HepG2 (cell line): ENCODE measurements around the gene MTHFD1L. TPM values are rescaled to one million over a fixed set of nuclear protein-coding genes. Genes with fewer than 3 reads are reported as not detected.

Experiments used
- ATAC-seq: fragments of 200-7000 bp; cut with Tn5 transposase; 3 replicates; pipeline ENCODE4 v1.9.1; 2020; ENCODE audit warnings: mild to moderate bottlenecking, moderate library complexity
- BruUV-seq: library from RNA; stranded (reverse); fragments of 400-500 nt; replicated peaks from 2 replicates; lab custom pipeline; 2021; lab: Mats Ljungman, UMichigan
- CTCF ChIA-PET: fragments of 300-600 bp; formaldehyde crosslinking; extraction: SDS; loops from one replicate; lab custom pipeline; 2021; ENCODE audit warnings: low total read pairs, inconsistent platforms, low intra/inter-chr PET ratio; lab: Yijun Ruan, JAX
- POLR2A ChIA-PET: fragments of 350-600 bp; sonication (Branson Sonifier 250); formaldehyde crosslinking; loops from one replicate; lab custom pipeline; 2020; ENCODE audit warnings: antibody characterized with exemption, inconsistent platforms; lab: Yijun Ruan, JAX
- DNase-seq: peaks from one replicate; pipeline ENCODE4 v3.0.0-alpha.2; 2015; ENCODE audit warnings: low spot score
- FAIRE-seq: peaks from 3 replicates; lab custom pipeline; 2011; peaks lifted over from hg19 to GRCh38; lab: Jason Lieb, UNC
- H2AFZ ChIP-seq: one replicate; pipeline ENCODE4 v1.6.1; 2011; ENCODE audit warnings: low read length, inconsistent platforms
- H3K27ac ChIP-seq: fragments of 300-600 bp; 3 replicates; pipeline ENCODE4 v1.8.0; 2011; ENCODE audit warnings: mixed run types, mild to moderate bottlenecking, mixed read lengths, low read length, inconsistent platforms; ENCODE audit not compliant: insufficient read depth; ENCODE audit errors: extremely low read length
- H3K27me3 ChIP-seq, 2 experiments: fragments of 200-600 bp in 1 of 2; 2 replicates in 1 of 2; 3 replicates in 1 of 2; pipeline versions ENCODE4 v1.6.0 to v1.8.0; 2011; ENCODE audit warnings: low read length in 2 of 2, mild to moderate bottlenecking in 2 of 2, moderate library complexity in 2 of 2, inconsistent platforms in 1 of 2; ENCODE audit not compliant: insufficient read depth in 2 of 2, control insufficient read depth in 1 of 2
- H3K36me3 ChIP-seq, 2 experiments: fragments of 200-600 bp in 1 of 2; replicated peaks in 1 of 2; 2 replicates in 1 of 2; 3 replicates in 1 of 2; pipeline versions ENCODE4 v1.5.1 to v1.8.0; 2011; ENCODE audit warnings: low read length in 2 of 2, inconsistent platforms in 1 of 2; ENCODE audit not compliant: insufficient read depth in 2 of 2, control insufficient read depth in 1 of 2
- H3K4me1 ChIP-seq: 2 replicates; pipeline ENCODE4 v1.5.1; 2012; ENCODE audit warnings: low read length, inconsistent platforms; ENCODE audit not compliant: insufficient read depth
- H3K4me2 ChIP-seq: 2 replicates; pipeline ENCODE4 v1.6.0; 2011; ENCODE audit warnings: low read depth, low read length, inconsistent platforms
- H3K4me3 ChIP-seq, 3 experiments: fragments of 200-600 bp in 1 of 3; sonication (generic), shearing (Covaris generic) in 1 of 3; replicated peaks in 1 of 3; 2 replicates each; pipeline ENCODE4 v1.5.1; 2011 to 2016; ENCODE audit warnings: low read length in 3 of 3, inconsistent platforms in 2 of 3, low read depth in 2 of 3, mild to moderate bottlenecking in 2 of 3, control low read depth in 1 of 3, mixed read lengths in 1 of 3; ENCODE audit not compliant: insufficient read depth in 1 of 3
- H3K79me2 ChIP-seq: one replicate; pipeline ENCODE4 v1.6.1; 2011; ENCODE audit warnings: low read length, inconsistent platforms; ENCODE audit not compliant: insufficient read depth
- H3K9ac ChIP-seq: 2 replicates; pipeline ENCODE4 v1.6.0; 2011; ENCODE audit warnings: mild to moderate bottlenecking, low read depth, low read length, inconsistent platforms; ENCODE audit not compliant: insufficient read depth
- H3K9me3 ChIP-seq: 2 replicates; pipeline ENCODE4 v1.5.1; 2012; ENCODE audit warnings: mild to moderate bottlenecking, low read length
- H4K20me1 ChIP-seq: 2 replicates; pipeline ENCODE4 v1.6.0; 2011; ENCODE audit warnings: inconsistent platforms, mild to moderate bottlenecking, low read length, moderate library complexity; ENCODE audit not compliant: insufficient read depth
- CREM ChIP-seq, 2 experiments: sonication (generic) in 1 of 2; formaldehyde crosslinking in 1 of 2; IDR thresholded peaks; 2 replicates each; pipeline versions ENCODE4 v1.4.0 to v1.6.1; 2016 to 2020; ENCODE audit warnings: antibody characterized with exemption in 1 of 2, mild to moderate bottlenecking in 1 of 2, missing genetic modification reagents in 1 of 2
- DNMT1 ChIP-seq: sonication (generic); formaldehyde crosslinking; IDR thresholded peaks from 2 replicates; pipeline ENCODE4 v1.5.1; 2020; ENCODE audit warnings: mild to moderate bottlenecking, missing genetic modification reagents
- KMT2B ChIP-seq: IDR thresholded peaks from 2 replicates; pipeline ENCODE4 v1.6.1; 2016; ENCODE audit warnings: missing genetic modification reagents, missing compliant biosample characterization
- NCOA2 ChIP-seq: sonication (generic); formaldehyde crosslinking; IDR thresholded peaks from 2 replicates; pipeline ENCODE4 v1.8.0; 2022; ENCODE audit warnings: inconsistent platforms
- PBX2 ChIP-seq: IDR thresholded peaks from 2 replicates; pipeline ENCODE4 v1.6.1; 2016; ENCODE audit warnings: control low read depth
- RBM39 ChIP-seq: fragments of 200-400 bp; formaldehyde crosslinking; IDR thresholded peaks from one replicate; pipeline ENCODE4 v1.6.1; 2018; ENCODE audit warnings: antibody characterized with exemption, mild to moderate bottlenecking, low read depth, low read length; ENCODE audit not compliant: poor library complexity, severe bottlenecking
- XRCC5 ChIP-seq: fragments of 200-400 bp; formaldehyde crosslinking; optimal IDR thresholded peaks from 2 replicates; pipeline ENCODE3; 2017; ENCODE audit warnings: mild to moderate bottlenecking, low read length
- ZNF232 ChIP-seq: sonication (generic); formaldehyde crosslinking; IDR thresholded peaks from 2 replicates; pipeline ENCODE4 v1.4.0; 2020; ENCODE audit warnings: missing genetic modification reagents, borderline replicate concordance
- ZNF460 ChIP-seq: sonication (generic); formaldehyde crosslinking; IDR thresholded peaks from 2 replicates; pipeline ENCODE4 v1.5.1; 2020; ENCODE audit warnings: missing genetic modification reagents, mild to moderate bottlenecking, borderline replicate concordance
- ZNF501 ChIP-seq: sonication (generic); formaldehyde crosslinking; IDR thresholded peaks from 2 replicates; pipeline ENCODE4 v1.5.1; 2020; ENCODE audit warnings: mild to moderate bottlenecking, moderate library complexity, missing genetic modification reagents
- ZNF558 ChIP-seq: sonication (generic); formaldehyde crosslinking; IDR thresholded peaks from 2 replicates; pipeline ENCODE4 v1.9.0; 2022; ENCODE audit warnings: mild to moderate bottlenecking, missing genetic modification reagents, borderline replicate concordance
- ZNF800 ChIP-seq: sonication (generic); formaldehyde crosslinking; IDR thresholded peaks from 2 replicates; pipeline ENCODE4 v1.4.0; 2020; ENCODE audit warnings: missing genetic modification reagents
- WGBS: methylation state at CpG from one replicate; pipeline ENCODE4 v1.1.6; 2017; ENCODE audit warnings: low lambda C conversion rate; 5-methylcytosine and 5-hydroxymethylcytosine counted together
- in situ Hi-C: cut with HindIII; loops from 2 replicates; pipeline ENCODE4 v1.10.0; 2017; ENCODE audit warnings: low pct_unique_long_range_greater_than_20kb; ENCODE audit not compliant: extremely low pct_ligation_motif_present
- intact Hi-C: fragments of 100-400 bp; cut with micrococcal nuclease; formaldehyde crosslinking; loops from one replicate; pipeline ENCODE4 v1.10.0; 2022; ENCODE audit not compliant: unreplicated experiment
- polyA plus RNA-seq, 8 experiments: library from polyadenylated mRNA; depleted of rRNA in 3 of 8; stranded (reverse) in 7 of 8; unstranded in 1 of 8; fragments of >200 nt; fragmentation: Illumina TruSeq in 4 of 8; extraction: Trizol in 4 of 8; gene quantifications; 2 replicates each; pipeline versions ENCODE4 v1.2.1 to v1.2.3, GENCODE V29; 2011 to 2016; ENCODE audit warnings: low read depth in 4 of 8, missing spikeins in 1 of 8, mixed read lengths in 1 of 8; ENCODE audit not compliant: insufficient read depth in 1 of 8
- total RNA-seq, 5 experiments: library from RNA; depleted of rRNA; stranded (reverse); fragments of >200 nt; fragmentation: Illumina TruSeq; extraction: Trizol; gene quantifications; 2 replicates each; pipeline ENCODE4 v1.2.3, GENCODE V29; 2016; ENCODE audit warnings: low read depth in 1 of 5
- TF ChIP-seq, protein P1 (sequence below): sonication (generic); formaldehyde crosslinking; IDR thresholded peaks from 2 replicates; pipeline ENCODE4 v1.5.1; 2020; ENCODE audit warnings: mild to moderate bottlenecking, missing genetic modification reagents, moderate library complexity
- TF ChIP-seq, protein P2 (sequence below): IDR thresholded peaks from 2 replicates; pipeline ENCODE4 v1.6.1; 2016

MTHFD1L gene
- total and polyA plus RNA-seq, 2 of the 13 experiments (the other 11 are each of a cell fraction or from before 2014, with no cell fraction given), result 24.0 to 39.6 TPM

DNA sequence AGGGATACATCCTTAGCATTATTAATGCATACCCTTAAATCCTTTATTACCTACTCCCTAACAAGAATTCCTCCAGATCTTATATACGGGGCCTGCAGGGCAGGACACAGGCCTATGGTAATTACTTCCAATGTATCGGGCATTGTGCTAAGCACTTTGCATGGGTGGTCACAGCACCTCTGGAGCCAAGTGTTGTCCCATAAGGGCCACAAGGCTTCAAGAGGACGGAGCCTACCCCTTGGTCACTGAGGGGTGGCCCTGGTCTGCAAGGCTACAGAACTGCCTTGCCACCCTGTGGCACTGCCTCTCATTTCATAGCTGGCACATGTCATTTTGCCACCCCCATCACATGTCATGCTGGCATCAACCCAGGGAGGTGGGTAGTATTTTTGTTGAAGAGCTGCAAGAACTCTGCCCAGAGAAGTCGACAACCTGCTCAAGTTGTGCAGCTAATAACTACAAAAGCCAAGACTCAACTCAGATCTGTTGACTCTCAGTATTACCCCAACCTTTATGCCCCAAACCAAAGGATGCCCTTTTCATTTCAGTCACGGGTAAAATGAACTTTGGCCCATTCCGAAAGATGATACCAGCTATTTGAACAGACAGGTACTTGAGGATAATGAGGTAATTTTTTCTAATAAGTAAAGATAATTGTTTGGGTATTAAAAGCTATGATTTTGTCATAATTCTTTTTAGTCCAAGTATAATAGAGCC, 230.2 kb downstream of the MTHFD1L start:
- Histone ChIP-seq H3K79me2 (no peaks in the 10 kb centered on the region), H3K4me2 (peak overlapping the region; percentile 51), H3K4me3 (peak overlapping the region in 1 of 3 experiments; percentile 22; a peak in 1 of 6 replicates), H3K27ac (peak overlapping the region; percentile 66), H2AFZ (no peak overlapping the region), H3K9me3 (no peaks in the 10 kb centered on the region), H3K27me3 (no peaks in the 10 kb centered on the region), H4K20me1 (no peaks in the 10 kb centered on the region), H3K4me1 (peaks cover 29% of the 10 kb centered on the region), H3K36me3 (peaks cover 9 to 19% of the 10 kb centered on the region in 2 experiments), H3K9ac (no peak overlapping the region; the same call in 1 of the 2 replicates)
- intact Hi-C loops, result loop anchor here (1.0 kb wide), 2 partner anchors 25 to 27 kb away; no protein-coding TSS in a partner anchor
- TSS peak; percentile 55 for BruUV-seq
- in situ Hi-C loops, result no loop called here
- ATAC-seq (peak; percentile 69), FAIRE-seq (peak; percentile 89), DNase-seq (peak; percentile 91)
- 52% methylated on average over 6 of the region's 6 CpGs for WGBS
- ChIA-PET POLR2A (interaction anchor here (0.7 to 1.7 kb wide), 13 partner anchors 12 to 61 kb away, joined by 3 to 17 read pairs (median 3); no protein-coding TSS in a partner anchor), CTCF (interaction anchor here (0.8 kb wide), 1 partner anchor 82 kb away, joined by 3 read pairs; no protein-coding TSS in a partner anchor)
- TF ChIP-seq ZNF501 (CRISPR knock-in tag) (no peak), CREM (IDR thresholded peaks at IDR 0.05) (no peak), CREM (CRISPR knock-in tag; IDR thresholded peaks at IDR 0.05) (no peak), DNMT1 (no peak), ZNF800 (CRISPR knock-in tag) (no peak), XRCC5 (peak; percentile 14), ZNF558 (CRISPR knock-in tag) (no peak), NCOA2 (no peak), ZNF460 (no peak), ZNF232 (CRISPR knock-in tag) (no peak), RBM39 (no peak), PBX2 (CRISPR knock-in tag) (no peak), KMT2B (CRISPR knock-in tag) (no peak)
- TF ChIP-seq, protein P1, sequence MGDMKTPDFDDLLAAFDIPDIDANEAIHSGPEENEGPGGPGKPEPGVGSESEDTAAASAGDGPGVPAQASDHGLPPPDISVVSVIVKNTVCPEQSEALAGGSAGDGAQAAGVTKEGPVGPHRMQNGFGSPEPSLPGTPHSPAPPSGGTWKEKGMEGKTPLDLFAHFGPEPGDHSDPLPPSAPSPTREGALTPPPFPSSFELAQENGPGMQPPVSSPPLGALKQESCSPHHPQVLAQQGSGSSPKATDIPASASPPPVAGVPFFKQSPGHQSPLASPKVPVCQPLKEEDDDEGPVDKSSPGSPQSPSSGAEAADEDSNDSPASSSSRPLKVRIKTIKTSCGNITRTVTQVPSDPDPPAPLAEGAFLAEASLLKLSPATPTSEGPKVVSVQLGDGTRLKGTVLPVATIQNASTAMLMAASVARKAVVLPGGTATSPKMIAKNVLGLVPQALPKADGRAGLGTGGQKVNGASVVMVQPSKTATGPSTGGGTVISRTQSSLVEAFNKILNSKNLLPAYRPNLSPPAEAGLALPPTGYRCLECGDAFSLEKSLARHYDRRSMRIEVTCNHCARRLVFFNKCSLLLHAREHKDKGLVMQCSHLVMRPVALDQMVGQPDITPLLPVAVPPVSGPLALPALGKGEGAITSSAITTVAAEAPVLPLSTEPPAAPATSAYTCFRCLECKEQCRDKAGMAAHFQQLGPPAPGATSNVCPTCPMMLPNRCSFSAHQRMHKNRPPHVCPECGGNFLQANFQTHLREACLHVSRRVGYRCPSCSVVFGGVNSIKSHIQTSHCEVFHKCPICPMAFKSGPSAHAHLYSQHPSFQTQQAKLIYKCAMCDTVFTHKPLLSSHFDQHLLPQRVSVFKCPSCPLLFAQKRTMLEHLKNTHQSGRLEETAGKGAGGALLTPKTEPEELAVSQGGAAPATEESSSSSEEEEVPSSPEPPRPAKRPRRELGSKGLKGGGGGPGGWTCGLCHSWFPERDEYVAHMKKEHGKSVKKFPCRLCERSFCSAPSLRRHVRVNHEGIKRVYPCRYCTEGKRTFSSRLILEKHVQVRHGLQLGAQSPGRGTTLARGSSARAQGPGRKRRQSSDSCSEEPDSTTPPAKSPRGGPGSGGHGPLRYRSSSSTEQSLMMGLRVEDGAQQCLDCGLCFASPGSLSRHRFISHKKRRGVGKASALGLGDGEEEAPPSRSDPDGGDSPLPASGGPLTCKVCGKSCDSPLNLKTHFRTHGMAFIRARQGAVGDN (CRISPR knock-in tag), result peak; percentile 48
- TF ChIP-seq, protein P2, sequence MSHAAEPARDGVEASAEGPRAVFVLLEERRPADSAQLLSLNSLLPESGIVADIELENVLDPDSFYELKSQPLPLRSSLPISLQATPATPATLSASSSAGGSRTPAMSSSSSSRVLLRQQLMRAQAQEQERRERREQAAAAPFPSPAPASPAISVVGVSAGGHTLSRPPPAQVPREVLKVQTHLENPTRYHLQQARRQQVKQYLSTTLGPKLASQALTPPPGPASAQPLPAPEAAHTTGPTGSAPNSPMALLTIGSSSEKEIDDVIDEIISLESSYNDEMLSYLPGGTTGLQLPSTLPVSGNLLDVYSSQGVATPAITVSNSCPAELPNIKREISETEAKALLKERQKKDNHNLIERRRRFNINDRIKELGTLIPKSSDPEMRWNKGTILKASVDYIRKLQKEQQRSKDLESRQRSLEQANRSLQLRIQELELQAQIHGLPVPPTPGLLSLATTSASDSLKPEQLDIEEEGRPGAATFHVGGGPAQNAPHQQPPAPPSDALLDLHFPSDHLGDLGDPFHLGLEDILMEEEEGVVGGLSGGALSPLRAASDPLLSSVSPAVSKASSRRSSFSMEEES, result peak; percentile 69; the same call in 1 of the 2 replicates
